ENCODE results near the gene MAGOHB. TPM values are rescaled to one million over a fixed set of nuclear protein-coding genes. Genes with fewer than 3 reads are reported as not detected.
A peak's percentile ranks its signal among the peaks of the same experiment; 100 is the strongest.

MAGOHB gene
- total and polyA plus RNA-seq, 2 of the 13 experiments (the other 11 are each of a cell fraction or from before 2014, with no cell fraction given), result 7.0 to 49.8 TPM

- no peak for TF ChIP-seq BRF2 (CRISPR knock-in tag; IDR thresholded peaks at IDR 0.05)
- TF ChIP-seq ZIK1 (CRISPR knock-in tag; IDR thresholded peaks at IDR 0.05; ENCODE audit: borderline replicate concordance, low read depth), result no peak; the same call in 1 of the 2 replicates
- peak; percentile 25; the same call in 1 of the 2 replicates for TF ChIP-seq MEF2D (CRISPR knock-in tag; IDR thresholded peaks at IDR 0.05)
- TF ChIP-seq ZNF773 (CRISPR knock-in tag; IDR thresholded peaks at IDR 0.05; ENCODE audit: borderline replicate concordance), result no peak
- peak; percentile 81 for TF ChIP-seq RNF2 (conservative IDR thresholded peaks at IDR 0.05; ENCODE audit: low read depth)
- peak; percentile 83 for TF ChIP-seq MED8 (CRISPR knock-in tag; IDR thresholded peaks at IDR 0.05; ENCODE audit: insufficient replicate concordance)
- TF ChIP-seq ARHGAP35 (CRISPR knock-in tag; IDR thresholded peaks at IDR 0.05; ENCODE audit: borderline replicate concordance), result no peak
- TF ChIP-seq THYN1 (CRISPR knock-in tag; IDR thresholded peaks at IDR 0.05; ENCODE audit: borderline replicate concordance, low read depth), result no peak
- TF ChIP-seq ZNF557 (CRISPR knock-in tag; IDR thresholded peaks at IDR 0.05), result no peak
- TF ChIP-seq CHD4 (IDR thresholded peaks at IDR 0.05; ENCODE audit: borderline replicate concordance, low read length), result no peak
- no peak for TF ChIP-seq ZNF691 (CRISPR knock-in tag; IDR thresholded peaks at IDR 0.05; ENCODE audit: borderline replicate concordance, low read depth)
- TF ChIP-seq SNAPC5 (CRISPR knock-in tag; IDR thresholded peaks at IDR 0.05; ENCODE audit: borderline replicate concordance), result no peak
- TF ChIP-seq PRDM4 (CRISPR knock-in tag; IDR thresholded peaks at IDR 0.05; ENCODE audit: borderline replicate concordance), result no peak
- TF ChIP-seq ERF (CRISPR knock-in tag; IDR thresholded peaks at IDR 0.05), result peak; percentile 84
- TF ChIP-seq ZNF317 (CRISPR knock-in tag; IDR thresholded peaks at IDR 0.05), result peak; percentile 67
- no peak for TF ChIP-seq CBX2 (IDR thresholded peaks at IDR 0.05; ENCODE audit: low read depth, low read length)
- 0 out of 2 replicates have a peak, but pooled peaks have one; percentile 66 for TF ChIP-seq CBX2 (CRISPR knock-in tag; IDR thresholded peaks at IDR 0.05; ENCODE audit: low read depth)
- peak; percentile 84 for TF ChIP-seq ZC3H13 (CRISPR knock-in tag; IDR thresholded peaks at IDR 0.05)
- peak; percentile 74 for TF ChIP-seq FOXA3 (CRISPR knock-in tag; IDR thresholded peaks at IDR 0.05)
- peak; percentile 76 for TF ChIP-seq ZNF44 (CRISPR knock-in tag; IDR thresholded peaks at IDR 0.05)
- no peak for TF ChIP-seq NONO (IDR thresholded peaks at IDR 0.05)
- TF ChIP-seq NONO (CRISPR knock-in tag; conservative IDR thresholded peaks at IDR 0.05), result peak; percentile 93
- TF ChIP-seq ZNF335 (CRISPR knock-in tag; IDR thresholded peaks at IDR 0.05), result peak; percentile 54; the same call in 1 of the 2 replicates
- no peak for TF ChIP-seq ZBTB7A (CRISPR knock-in tag; IDR thresholded peaks at IDR 0.05)
- no peak for TF ChIP-seq ZNF235 (CRISPR knock-in tag; IDR thresholded peaks at IDR 0.05; ENCODE audit: borderline replicate concordance)
Observed at GRCh38 chr12:10613349-10614055, at the start of gene MAGOHB (continued).

All from HepG2 (cell line).